CD4-positive, alpha-beta T cell treated with Interleukin-2 at 100 ng/mL for 4 hours (primary cell): ENCODE results near the gene FXYD6.

Experiments used
- DNase-seq: peaks from one replicate; pipeline ENCODE4 v3.0.0-alpha.2; 2020; ENCODE audit warnings: low spot score

The FXYD6 gene

DNA sequence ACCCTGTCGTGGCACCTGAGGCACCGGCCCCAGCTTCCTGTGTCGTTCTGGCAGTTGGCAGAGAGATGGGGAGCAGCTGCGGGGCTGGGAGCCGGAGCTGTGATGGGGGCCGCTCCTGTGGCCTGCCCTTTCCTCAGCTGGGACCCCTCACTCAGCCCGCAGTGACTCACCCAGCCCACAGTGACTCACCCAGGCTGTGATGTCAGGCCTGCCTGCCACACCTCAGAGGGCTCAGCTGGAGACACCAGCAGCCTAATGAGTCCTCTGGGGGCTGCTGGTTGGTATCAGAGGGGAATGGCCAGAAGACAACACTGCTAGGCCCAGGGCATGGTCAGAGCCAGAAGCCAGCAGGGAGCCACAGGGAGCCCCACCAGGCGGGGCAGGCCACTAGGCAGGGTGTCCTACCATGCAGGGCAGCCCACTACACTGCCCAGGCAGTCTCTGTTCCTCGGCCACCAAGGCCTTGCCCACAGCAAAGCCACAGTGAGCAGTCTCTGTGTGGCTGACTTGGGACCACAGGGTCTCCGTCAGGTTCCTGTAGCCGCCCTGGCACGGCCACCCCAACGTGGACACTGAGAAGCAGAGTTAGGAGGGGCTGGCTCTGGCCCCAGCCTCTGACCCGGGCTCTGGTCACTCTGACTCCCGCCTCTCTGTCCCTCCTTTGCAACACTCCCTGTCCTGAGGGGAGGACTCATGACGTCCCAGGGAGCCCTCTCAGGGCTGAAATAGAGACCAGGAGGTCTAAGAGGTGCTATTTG, 47.7 kb downstream of the FXYD6 start:
- peak; percentile 92 for DNase-seq

DNA sequence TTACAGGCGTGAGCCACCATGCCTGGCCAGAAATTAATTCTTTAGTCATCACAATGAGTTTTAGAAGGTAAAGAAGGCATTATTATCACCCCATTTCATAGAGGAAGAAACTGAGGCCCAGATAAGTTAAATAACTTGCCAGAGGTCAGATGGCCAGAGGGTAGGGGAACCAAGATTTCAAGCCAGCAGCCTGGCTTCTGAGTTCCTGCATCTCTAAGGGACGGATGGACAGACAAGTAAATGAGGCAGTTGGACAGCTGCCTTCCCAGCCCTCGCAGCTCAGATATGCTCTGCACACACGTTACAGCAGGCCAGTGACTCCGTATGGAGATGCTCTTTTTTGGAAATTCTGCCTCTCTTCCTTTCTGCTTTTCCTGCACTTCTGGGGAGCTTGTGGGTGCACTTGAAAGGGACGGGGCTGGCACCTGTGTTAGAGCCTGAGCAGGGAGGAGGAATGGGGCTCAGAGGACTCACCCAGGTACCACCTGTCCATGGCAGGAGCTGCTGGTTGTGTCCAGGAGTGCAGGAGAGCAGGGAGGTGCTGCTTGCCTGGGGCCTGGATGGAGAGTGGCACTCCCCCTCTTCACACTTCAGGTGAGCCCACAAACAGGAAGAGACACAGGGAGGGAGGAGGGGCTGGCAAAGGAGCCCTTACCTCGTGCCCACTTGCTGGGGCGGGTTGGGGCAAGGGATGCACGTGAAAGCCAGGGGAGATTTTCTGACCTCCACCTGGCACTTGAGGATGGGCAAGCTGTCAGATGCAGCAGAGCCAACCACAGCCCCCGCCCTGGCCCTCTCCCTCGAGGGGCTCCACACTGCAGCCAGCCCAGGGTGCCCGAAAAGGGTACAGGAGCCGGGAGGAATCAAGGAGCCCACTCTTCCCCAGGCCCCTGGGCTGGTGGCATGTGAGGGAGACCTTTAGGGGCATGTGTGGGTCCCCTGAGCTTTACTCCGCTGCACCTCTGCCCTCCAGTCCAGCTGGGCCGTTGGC, 48.6 kb downstream of the FXYD6 start:
- peak; percentile 32 for DNase-seq

GRCh38 chr11:117826832-117827231, 49.6 kb downstream of the FXYD6 start:
- no peak for DNase-seq

DNA sequence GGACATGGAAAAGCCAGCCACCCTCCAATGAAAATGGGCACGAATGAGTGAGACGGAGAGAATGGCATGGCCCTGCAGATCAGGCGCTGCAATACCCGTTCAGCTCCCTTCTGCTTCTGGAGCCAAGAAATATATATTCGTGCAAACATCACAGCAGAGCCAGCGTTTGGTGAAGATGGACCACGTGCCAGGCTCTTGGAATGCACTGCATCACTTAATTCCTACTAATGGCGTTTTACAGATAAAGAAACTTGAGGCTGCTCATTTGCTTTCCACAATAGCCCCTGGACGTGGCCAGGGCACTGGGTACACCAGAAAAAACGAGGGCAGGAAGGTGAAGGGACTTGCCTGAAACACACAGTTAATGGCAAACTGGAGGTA, 50.3 kb downstream of the FXYD6 start:
- DNase-seq, result no peak

GRCh38 chr11:117825538-117826189, 50.8 kb downstream of the FXYD6 start:
- no peak for DNase-seq

DNA sequence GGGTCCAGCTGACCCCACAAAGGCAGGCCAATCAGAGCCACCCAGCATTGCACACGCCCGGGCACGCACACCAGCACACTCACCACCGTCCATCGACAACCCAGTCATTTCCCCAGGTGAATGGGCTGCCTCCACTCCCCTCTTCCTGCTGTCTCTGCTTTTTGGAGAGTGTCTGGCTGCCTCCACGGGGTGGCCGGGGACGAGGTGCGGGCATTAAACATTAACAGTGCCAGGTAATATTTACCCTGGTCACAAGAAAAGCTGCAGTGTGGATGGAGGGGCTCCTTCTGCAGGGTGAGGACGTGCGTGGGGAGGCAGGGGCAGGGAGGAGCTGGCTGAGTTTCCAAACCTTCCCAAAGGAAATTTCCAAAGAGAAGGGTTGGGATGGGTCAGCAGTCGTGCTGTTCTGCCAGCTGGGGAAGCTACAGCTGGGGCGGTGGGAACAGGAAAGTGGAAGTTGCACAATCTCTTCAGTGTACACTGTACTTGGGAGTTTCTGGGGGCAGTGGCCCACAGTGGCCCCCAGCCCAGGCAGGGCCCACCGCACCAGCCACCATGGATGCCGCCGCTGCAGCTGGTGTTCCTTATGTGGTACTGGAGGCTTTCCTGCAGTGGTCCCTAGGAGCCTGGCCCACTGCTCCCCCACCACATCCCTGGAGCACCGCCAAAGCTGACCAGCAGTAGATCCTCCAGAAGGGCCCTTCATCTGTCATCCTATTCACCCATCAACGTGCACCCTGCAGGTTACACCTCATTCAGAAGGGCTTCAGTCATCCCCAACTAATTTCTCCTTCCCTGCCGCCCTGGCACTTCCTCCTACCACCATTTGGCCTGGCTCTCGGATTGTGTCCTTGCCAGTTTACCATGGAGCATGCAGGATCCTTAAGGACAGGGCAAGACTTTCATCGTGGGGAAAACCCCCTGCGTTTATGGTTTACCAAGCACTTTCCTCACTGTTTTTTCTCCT, 51.6 kb downstream of the FXYD6 start, which contains the start of gene FXYD2:
Gene FXYD2, minus strand, starts transcription at position 174 of the 967 bp plus-strand sequence. Its CDS starts 66 bp downstream, at position 108.
- DNase-seq, result no peak

GRCh38 chr11:117823946-117824420, 52.5 kb downstream of the FXYD6 start:
- no peak for DNase-seq

DNA sequence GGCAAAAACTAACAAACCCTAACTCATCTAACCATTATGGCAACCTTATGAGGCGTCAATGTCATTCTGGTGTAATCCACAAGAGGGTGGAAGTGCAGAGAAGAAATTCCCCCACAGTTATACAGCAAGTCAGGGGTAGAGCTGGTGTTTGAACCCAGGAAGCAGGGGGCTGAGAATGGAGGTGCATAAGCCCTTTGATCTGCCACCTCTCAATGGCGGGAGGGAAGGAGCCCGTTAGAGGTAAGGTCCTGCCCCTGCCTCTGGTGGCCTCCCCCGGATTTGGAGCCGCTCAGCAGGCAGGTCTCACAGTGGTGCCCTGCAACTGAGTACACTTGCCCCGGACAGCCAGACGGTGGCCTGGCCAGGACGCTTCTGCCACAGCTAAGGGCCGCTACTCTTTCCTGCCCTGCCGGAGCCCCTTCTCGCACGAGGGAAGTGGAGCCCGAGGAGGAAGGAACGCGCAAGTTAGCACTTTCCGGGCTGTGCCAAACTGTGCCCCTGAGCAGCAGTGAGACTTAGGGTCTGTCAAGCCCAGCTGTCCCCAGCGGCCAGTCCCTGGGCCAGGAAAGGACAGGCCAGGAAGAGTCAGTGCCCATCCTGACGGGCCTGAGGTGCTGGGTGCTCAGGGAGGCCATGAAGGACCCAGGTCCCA, 53.0 kb downstream of the FXYD6 start:
- DNase-seq, result peak; percentile 55

- peak; percentile 45 for DNase-seq
These were observed 54.1 kb downstream of the FXYD6 start for GRCh38 chr11:117822074-117823033.

- no peak for DNase-seq
These were observed 55.0 kb downstream of the FXYD6 start for GRCh38 chr11:117821431-117821830.

GRCh38 chr11:117820516-117820915, 55.9 kb downstream of the FXYD6 start:
- no peak for DNase-seq

- no peak for DNase-seq
These were observed 56.4 kb downstream of the FXYD6 start for GRCh38 chr11:117820071-117820470.

DNA sequence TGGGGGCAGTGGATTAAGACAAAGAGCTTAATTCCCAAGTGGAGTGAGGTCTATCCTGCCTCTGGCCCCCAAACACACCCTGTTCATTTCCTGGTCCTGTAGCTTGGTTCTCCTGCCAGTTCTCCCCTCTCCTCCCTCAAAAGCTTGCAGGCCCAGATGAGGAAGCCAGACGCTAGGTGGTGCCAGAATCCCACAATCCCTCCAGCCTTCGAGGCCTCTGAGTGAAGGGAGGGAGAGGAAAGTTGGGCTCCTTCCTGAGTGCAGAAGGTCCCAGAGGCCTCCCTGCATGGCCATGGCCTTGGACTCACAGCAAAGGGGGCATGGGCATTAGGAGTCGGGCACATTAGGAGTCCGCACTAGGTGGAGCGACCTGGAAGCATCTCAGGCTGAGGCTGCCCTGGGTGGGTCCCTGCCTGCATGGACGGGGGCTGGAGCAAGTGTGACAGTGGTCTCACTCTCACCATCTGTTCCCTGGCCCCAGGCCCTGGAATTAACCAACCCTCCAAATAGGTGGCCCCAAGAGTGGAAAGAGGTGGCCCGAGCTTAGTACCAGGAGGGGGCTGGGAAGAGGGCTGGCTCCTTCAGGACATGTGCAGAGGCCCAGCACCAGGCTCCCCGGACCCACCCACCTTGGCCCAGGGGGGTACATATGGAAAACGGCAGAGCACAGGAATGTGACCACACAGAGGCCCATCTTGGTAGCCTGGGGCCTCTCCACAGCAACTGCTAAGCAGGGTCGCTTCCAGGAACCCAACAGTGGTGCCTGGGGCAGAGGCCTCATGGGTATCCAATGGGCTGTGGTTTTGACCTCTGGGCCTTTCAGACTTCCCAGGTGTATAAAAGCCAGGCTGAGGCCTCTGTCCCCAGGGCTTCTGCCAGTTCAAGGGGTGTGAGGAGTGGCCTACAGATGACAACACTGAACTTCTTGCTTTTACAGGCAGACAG, 57.1 kb downstream of the FXYD6 start:
- no peak for DNase-seq

DNA sequence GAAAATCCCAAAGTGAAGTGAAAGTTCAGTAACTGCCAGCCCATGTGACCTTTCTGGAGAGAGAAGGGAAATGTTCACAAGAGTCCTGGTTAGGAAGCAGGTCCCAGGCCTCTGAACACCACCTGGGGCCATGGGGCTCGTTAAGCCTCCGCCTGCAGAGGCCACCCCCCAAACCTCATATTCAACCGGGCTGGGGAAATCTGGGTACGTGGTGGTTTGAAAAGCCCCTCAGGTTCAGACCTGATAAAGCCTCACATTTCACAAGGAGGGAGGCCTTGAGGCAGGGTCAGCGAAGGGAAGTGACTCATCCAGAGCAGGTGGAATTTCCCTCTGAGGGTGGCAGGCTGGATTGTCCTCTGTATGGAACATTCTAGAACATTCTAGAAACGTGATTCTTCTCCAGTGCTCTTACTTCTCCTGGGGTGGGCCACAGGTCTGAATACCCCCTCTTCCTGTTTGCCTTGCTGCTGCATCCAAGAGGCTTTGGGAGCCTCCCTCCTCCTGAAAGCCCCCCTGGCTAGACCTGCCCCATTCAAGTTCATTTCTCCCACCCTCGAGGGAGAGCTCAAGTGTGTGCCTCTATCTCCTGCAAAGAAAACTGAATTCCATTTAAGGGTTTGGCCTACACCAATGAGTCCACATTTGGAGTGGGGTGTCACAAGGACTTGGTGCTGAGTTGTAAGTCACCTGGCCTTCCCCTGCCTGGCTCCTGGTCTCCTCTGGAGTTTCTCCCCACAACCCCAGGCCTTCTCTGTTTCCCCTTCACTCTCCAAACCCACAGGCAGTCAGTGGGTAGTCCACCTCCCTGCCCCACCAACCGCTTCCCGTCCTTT, 58.2 kb downstream of the FXYD6 start:
- DNase-seq, result peak; percentile 65

DNA sequence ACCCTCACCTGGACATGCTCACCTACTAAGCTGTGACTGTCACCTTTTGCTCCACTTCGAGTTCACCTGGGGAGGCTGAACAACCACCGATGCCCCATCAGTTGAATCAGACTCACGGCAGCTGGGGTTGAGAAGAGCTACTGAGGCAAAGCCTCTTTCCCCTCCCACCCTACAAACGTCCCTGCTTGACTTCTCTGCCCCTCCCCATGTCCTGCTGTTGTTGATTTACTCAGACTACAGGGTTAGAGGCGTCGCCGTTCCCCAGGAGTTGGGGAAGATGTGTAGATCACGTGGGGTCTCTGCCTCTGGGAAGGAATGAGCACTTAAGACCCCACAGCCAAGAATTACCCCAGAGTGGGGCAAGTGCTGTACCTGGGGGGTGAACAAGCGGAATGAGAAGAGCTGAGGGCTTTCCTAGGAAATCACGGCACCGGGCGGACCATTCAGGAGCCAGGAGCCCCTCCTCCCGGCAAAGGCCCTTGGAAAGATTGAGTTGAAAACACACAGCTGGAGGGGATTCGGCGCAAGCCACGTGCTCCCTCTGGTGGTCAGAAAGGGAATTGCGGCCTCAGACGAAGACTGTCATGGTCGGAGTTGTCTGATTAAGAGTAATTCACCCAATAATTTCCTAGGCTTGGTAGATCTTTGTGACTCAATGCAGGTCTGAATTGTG, 59.0 kb downstream of the FXYD6 start:
- peak; percentile 92 for DNase-seq

GRCh38 chr11:117816846-117817367, 59.6 kb downstream of the FXYD6 start:
- no peak for DNase-seq
